HepG2 (cell line): Measurements from ENCODE around the gene ZNF500. TPM values are rescaled to one million over a fixed set of nuclear protein-coding genes. Genes with fewer than 3 reads are reported as not detected.
A peak's percentile ranks its signal among the peaks of the same experiment; 100 is the strongest.

Experiments used
- ATAC-seq: fragments of 200-7000 bp; cut with Tn5 transposase; 3 replicates; pipeline ENCODE4 v1.9.1; 2020; ENCODE audit warnings: mild to moderate bottlenecking, moderate library complexity
- BruUV-seq: library from RNA; stranded (reverse); fragments of 400-500 nt; replicated peaks from 2 replicates; lab custom pipeline; 2021; lab: Mats Ljungman, UMichigan
- CTCF ChIA-PET: fragments of 300-600 bp; formaldehyde crosslinking; extraction: SDS; loops from one replicate; lab custom pipeline; 2021; ENCODE audit warnings: low total read pairs, inconsistent platforms, low intra/inter-chr PET ratio; lab: Yijun Ruan, JAX
- POLR2A ChIA-PET: fragments of 350-600 bp; sonication (Branson Sonifier 250); formaldehyde crosslinking; loops from one replicate; lab custom pipeline; 2020; ENCODE audit warnings: antibody characterized with exemption, inconsistent platforms; lab: Yijun Ruan, JAX
- DNase-seq: peaks from one replicate; pipeline ENCODE4 v3.0.0-alpha.2; 2015; ENCODE audit warnings: low spot score
- FAIRE-seq: peaks from 3 replicates; lab custom pipeline; 2011; peaks lifted over from hg19 to GRCh38; lab: Jason Lieb, UNC
- H2AFZ ChIP-seq: one replicate; pipeline ENCODE4 v1.6.1; 2011; ENCODE audit warnings: low read length, inconsistent platforms
- H3K27ac ChIP-seq: fragments of 300-600 bp; 3 replicates; pipeline ENCODE4 v1.8.0; 2011; ENCODE audit warnings: mixed run types, mild to moderate bottlenecking, mixed read lengths, low read length, inconsistent platforms; ENCODE audit not compliant: insufficient read depth; ENCODE audit errors: extremely low read length
- H3K27me3 ChIP-seq, 2 experiments: fragments of 200-600 bp in 1 of 2; 2 replicates in 1 of 2; 3 replicates in 1 of 2; pipeline versions ENCODE4 v1.6.0 to v1.8.0; 2011; ENCODE audit warnings: low read length in 2 of 2, mild to moderate bottlenecking in 2 of 2, moderate library complexity in 2 of 2, inconsistent platforms in 1 of 2; ENCODE audit not compliant: insufficient read depth in 2 of 2, control insufficient read depth in 1 of 2
- H3K36me3 ChIP-seq, 2 experiments: fragments of 200-600 bp in 1 of 2; replicated peaks in 1 of 2; 2 replicates in 1 of 2; 3 replicates in 1 of 2; pipeline versions ENCODE4 v1.5.1 to v1.8.0; 2011; ENCODE audit warnings: low read length in 2 of 2, inconsistent platforms in 1 of 2; ENCODE audit not compliant: insufficient read depth in 2 of 2, control insufficient read depth in 1 of 2
- H3K4me1 ChIP-seq: 2 replicates; pipeline ENCODE4 v1.5.1; 2012; ENCODE audit warnings: low read length, inconsistent platforms; ENCODE audit not compliant: insufficient read depth
- H3K4me2 ChIP-seq: 2 replicates; pipeline ENCODE4 v1.6.0; 2011; ENCODE audit warnings: low read depth, low read length, inconsistent platforms
- H3K4me3 ChIP-seq, 3 experiments: fragments of 200-600 bp in 1 of 3; sonication (generic), shearing (Covaris generic) in 1 of 3; replicated peaks in 1 of 3; 2 replicates each; pipeline ENCODE4 v1.5.1; 2011 to 2016; ENCODE audit warnings: low read length in 3 of 3, inconsistent platforms in 2 of 3, low read depth in 2 of 3, mild to moderate bottlenecking in 2 of 3, control low read depth in 1 of 3, mixed read lengths in 1 of 3; ENCODE audit not compliant: insufficient read depth in 1 of 3
- H3K79me2 ChIP-seq: one replicate; pipeline ENCODE4 v1.6.1; 2011; ENCODE audit warnings: low read length, inconsistent platforms; ENCODE audit not compliant: insufficient read depth
- H3K9ac ChIP-seq: 2 replicates; pipeline ENCODE4 v1.6.0; 2011; ENCODE audit warnings: mild to moderate bottlenecking, low read depth, low read length, inconsistent platforms; ENCODE audit not compliant: insufficient read depth
- H3K9me3 ChIP-seq: 2 replicates; pipeline ENCODE4 v1.5.1; 2012; ENCODE audit warnings: mild to moderate bottlenecking, low read length
- H4K20me1 ChIP-seq: 2 replicates; pipeline ENCODE4 v1.6.0; 2011; ENCODE audit warnings: inconsistent platforms, mild to moderate bottlenecking, low read length, moderate library complexity; ENCODE audit not compliant: insufficient read depth
- AGO2 ChIP-seq: fragments of 200-400 bp; formaldehyde crosslinking; optimal IDR thresholded peaks from 2 replicates; pipeline ENCODE3; 2017; ENCODE audit warnings: mild to moderate bottlenecking, low read depth, low read length, moderate library complexity
- FIP1L1 ChIP-seq: fragments of 200-400 bp; formaldehyde crosslinking; IDR thresholded peaks from 2 replicates; pipeline ENCODE4 v1.6.1; 2018; ENCODE audit warnings: low read depth, mild to moderate bottlenecking, low read length, moderate library complexity, borderline replicate concordance; ENCODE audit not compliant: insufficient read depth
- HNRNPK ChIP-seq: fragments of 200-400 bp; formaldehyde crosslinking; IDR thresholded peaks from 2 replicates; pipeline ENCODE4 v1.6.1; 2018; ENCODE audit warnings: low read length, low read depth, moderate library complexity, mild to moderate bottlenecking; ENCODE audit not compliant: poor library complexity, severe bottlenecking
- JARID2 ChIP-seq: sonication (generic); formaldehyde crosslinking; IDR thresholded peaks from 2 replicates; pipeline ENCODE4 v1.8.1; 2023; ENCODE audit warnings: missing genetic modification reagents, inconsistent platforms; ENCODE audit not compliant: insufficient replicate concordance
- RBFOX2 ChIP-seq: fragments of 200-400 bp; formaldehyde crosslinking; IDR thresholded peaks from 2 replicates; pipeline ENCODE4 v1.6.1; 2017; ENCODE audit warnings: low read depth, mild to moderate bottlenecking, low read length
- TSC22D2 ChIP-seq: sonication (generic); formaldehyde crosslinking; IDR thresholded peaks from 2 replicates; pipeline ENCODE4 v1.5.1; 2020; ENCODE audit warnings: missing genetic modification reagents, mild to moderate bottlenecking, borderline replicate concordance
- ZBTB3 ChIP-seq: sonication (generic); formaldehyde crosslinking; IDR thresholded peaks from 2 replicates; pipeline ENCODE4 v1.4.0; 2020; ENCODE audit warnings: low read depth, mild to moderate bottlenecking, moderate library complexity, missing genetic modification reagents, borderline replicate concordance
- WGBS: methylation state at CpG from one replicate; pipeline ENCODE4 v1.1.6; 2017; ENCODE audit warnings: low lambda C conversion rate; 5-methylcytosine and 5-hydroxymethylcytosine counted together
- in situ Hi-C: cut with HindIII; loops from 2 replicates; pipeline ENCODE4 v1.10.0; 2017; ENCODE audit warnings: low pct_unique_long_range_greater_than_20kb; ENCODE audit not compliant: extremely low pct_ligation_motif_present
- intact Hi-C: fragments of 100-400 bp; cut with micrococcal nuclease; formaldehyde crosslinking; loops from one replicate; pipeline ENCODE4 v1.10.0; 2022; ENCODE audit not compliant: unreplicated experiment
- polyA plus RNA-seq, 8 experiments: library from polyadenylated mRNA; depleted of rRNA in 3 of 8; stranded (reverse) in 7 of 8; unstranded in 1 of 8; fragments of >200 nt; fragmentation: Illumina TruSeq in 4 of 8; extraction: Trizol in 4 of 8; gene quantifications; 2 replicates each; pipeline versions ENCODE4 v1.2.1 to v1.2.3, GENCODE V29; 2011 to 2016; ENCODE audit warnings: low read depth in 4 of 8, missing spikeins in 1 of 8, mixed read lengths in 1 of 8; ENCODE audit not compliant: insufficient read depth in 1 of 8
- total RNA-seq, 5 experiments: library from RNA; depleted of rRNA; stranded (reverse); fragments of >200 nt; fragmentation: Illumina TruSeq; extraction: Trizol; gene quantifications; 2 replicates each; pipeline ENCODE4 v1.2.3, GENCODE V29; 2016; ENCODE audit warnings: low read depth in 1 of 5
- TF ChIP-seq, protein P1 (sequence below): sonication (generic); formaldehyde crosslinking; IDR thresholded peaks from 2 replicates; pipeline ENCODE4 v1.5.1; 2020; ENCODE audit warnings: missing genetic modification reagents, mild to moderate bottlenecking, borderline replicate concordance
- TF ChIP-seq, protein P2 (sequence below): IDR thresholded peaks from 2 replicates; pipeline ENCODE4 v1.6.1; 2016; ENCODE audit warnings: missing compliant biosample characterization, missing genetic modification reagents, borderline replicate concordance
- TF ChIP-seq, protein P3 (sequence below): sonication (generic); formaldehyde crosslinking; IDR thresholded peaks from 2 replicates; pipeline ENCODE4 v1.8.1; 2022; ENCODE audit warnings: mild to moderate bottlenecking, missing genetic modification reagents

The ZNF500 gene
- total and polyA plus RNA-seq, 2 of the 13 experiments (the other 11 are each of a cell fraction or from before 2014, with no cell fraction given), result 6.1 to 12.2 TPM

DNA sequence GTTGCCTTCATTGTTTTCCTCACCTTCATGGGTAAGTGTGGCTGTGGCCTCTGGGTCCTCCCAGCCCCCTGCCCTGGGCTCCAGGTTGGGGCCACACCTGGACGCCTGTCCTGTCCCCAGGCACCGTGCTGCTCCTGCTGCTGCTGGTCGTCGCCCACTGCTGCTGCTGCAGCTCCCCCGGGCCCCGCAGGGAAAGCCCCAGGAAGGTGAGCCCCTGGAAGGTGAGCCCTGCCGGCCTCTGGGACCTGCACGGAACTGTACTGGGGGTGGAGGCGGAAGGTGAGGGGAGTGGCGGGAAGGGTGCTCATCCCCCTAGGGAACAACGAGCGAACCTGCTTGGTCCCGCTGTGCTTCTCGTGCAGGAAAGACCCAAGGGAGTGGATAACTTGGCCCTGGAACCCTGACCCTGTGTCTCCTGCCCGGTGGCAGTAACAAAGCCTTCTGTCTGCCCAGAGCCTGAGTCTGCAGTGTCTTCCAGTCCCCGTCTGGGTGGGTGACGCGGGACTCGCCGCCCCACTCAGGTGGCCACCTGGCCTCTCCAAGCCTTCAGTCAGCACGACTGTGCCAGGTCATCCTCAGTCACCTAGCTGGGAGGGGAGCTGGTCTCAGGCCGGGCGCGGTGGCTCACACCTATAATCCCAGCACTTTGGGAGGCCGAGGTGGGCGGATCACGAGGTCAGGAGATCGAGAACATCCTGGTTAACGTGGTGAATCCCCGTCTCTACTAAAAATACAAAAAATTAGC, 29.0 kb upstream of the ZNF500 start:
- in situ Hi-C loops (no loop called here), intact Hi-C loops (no loop called here)
- Histone ChIP-seq H3K9me3 (no peaks in the 10 kb centered on the region), H3K79me2 (no peaks in the 10 kb centered on the region), H3K4me3 (no peak overlapping the region), H3K4me1 (peaks cover 26% of the 10 kb centered on the region), H3K36me3 (peaks cover 0 to 8% of the 10 kb centered on the region in 2 experiments; a peak in 2 of 5 replicates), H3K27ac (no peak overlapping the region), H3K9ac (no peak overlapping the region), H4K20me1 (no peaks in the 10 kb centered on the region), H3K4me2 (no peak overlapping the region), H2AFZ (no peak overlapping the region), H3K27me3 (no peaks in the 10 kb centered on the region; a peak in 1 of 5 replicates)
- no peak for DNase-seq
- ChIA-PET POLR2A (no interaction called here), CTCF (no interaction called here)
- TF ChIP-seq, protein P1, sequence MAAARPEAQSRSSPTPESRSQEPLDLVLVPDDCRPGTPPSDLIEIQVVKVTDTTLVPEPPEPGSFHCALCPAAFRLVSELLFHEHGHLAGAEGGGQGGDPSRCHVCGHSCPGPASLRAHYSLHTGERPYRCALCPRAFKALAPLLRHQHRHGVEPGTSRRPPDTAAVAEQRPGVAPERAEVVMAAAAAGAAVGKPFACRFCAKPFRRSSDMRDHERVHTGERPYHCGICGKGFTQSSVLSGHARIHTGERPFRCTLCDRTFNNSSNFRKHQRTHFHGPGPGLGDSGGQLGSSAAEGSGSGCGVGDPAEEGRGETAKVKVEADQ (CRISPR knock-in tag), result no peak
- TF ChIP-seq JARID2 (no peak), RBFOX2 (0 out of 2 replicates have a peak, but pooled peaks have one; percentile 36), TSC22D2 (no peak)
- ATAC-seq, result no peak
- 97% methylated on average over 21 of the region's 30 CpGs for WGBS
- no TSS peak for BruUV-seq
- no peak for FAIRE-seq

DNA sequence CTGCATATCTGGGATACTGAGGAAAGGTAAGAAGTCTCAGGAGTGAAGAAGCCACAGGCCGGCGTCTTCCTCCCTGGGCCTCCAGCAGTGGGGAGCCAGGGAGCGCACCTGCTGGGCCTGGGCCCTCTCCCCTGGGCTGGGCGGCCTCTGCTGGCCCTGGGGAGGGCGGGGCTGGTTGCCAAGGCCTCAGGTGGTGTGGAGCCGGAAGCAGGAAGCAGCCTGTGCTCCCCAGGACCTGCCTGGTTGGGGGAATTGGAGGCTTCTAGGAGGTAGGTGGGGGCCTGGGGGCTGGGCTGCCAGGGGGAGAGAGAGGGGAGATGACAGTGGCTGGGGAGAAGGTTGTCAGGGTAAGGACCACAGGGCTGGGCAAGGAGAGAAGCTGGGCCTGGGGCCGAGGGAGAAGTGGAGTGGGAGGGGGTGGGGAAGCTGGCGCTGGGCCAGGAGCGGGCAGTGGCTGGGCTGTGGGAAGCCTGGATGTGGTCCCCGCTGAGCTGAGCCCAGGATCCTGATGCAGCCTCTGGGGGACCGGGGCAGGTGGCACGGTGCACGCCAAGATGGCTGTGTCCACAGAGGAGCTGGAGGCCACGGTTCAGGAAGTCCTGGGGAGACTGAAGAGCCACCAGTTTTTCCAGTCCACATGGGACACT, 28.3 kb upstream of the ZNF500 start, which contains the start of gene SMIM22:
Gene SMIM22, plus strand, starts transcription at position 189 of the 647 bp plus-strand sequence. Its CDS starts 366 bp downstream, at position 555.
- DNase-seq (no peak), FAIRE-seq (no peak), ATAC-seq (no peak)
- H3K9me3 ChIP-seq, result no peaks in the 10 kb centered on the region
- BruUV-seq, result no TSS peak
- H3K36me3 ChIP-seq, result peaks cover 0 to 8% of the 10 kb centered on the region in 2 experiments; a peak in 2 of 5 replicates
- no peaks in the 10 kb centered on the region for H4K20me1 ChIP-seq
- WGBS, result 96% methylated on average over 12 of the region's 14 CpGs
- in situ Hi-C loops (no loop called here), intact Hi-C loops (no loop called here)
- H2AFZ ChIP-seq, result no peak within 1 kb of the TSS
- ChIA-PET CTCF (no interaction called here), POLR2A (interaction anchor here (1.4 kb wide), 1 partner anchor 7 kb away, joined by 3 read pairs; the partner anchor contains the start of gene ROGDI)
- no peaks in the 10 kb centered on the region for H3K79me2 ChIP-seq
- peaks cover 25% of the 10 kb centered on the region for H3K4me1 ChIP-seq
- H3K9ac ChIP-seq, result no peak within 1 kb of the TSS
- no peak within 1 kb of the TSS for H3K27ac ChIP-seq
- H3K4me2 ChIP-seq, result no peak within 1 kb of the TSS
- no peak within 1 kb of the TSS for H3K4me3 ChIP-seq
- no peaks in the 10 kb centered on the region; a peak in 1 of 5 replicates for H3K27me3 ChIP-seq
- TF ChIP-seq, protein P2, sequence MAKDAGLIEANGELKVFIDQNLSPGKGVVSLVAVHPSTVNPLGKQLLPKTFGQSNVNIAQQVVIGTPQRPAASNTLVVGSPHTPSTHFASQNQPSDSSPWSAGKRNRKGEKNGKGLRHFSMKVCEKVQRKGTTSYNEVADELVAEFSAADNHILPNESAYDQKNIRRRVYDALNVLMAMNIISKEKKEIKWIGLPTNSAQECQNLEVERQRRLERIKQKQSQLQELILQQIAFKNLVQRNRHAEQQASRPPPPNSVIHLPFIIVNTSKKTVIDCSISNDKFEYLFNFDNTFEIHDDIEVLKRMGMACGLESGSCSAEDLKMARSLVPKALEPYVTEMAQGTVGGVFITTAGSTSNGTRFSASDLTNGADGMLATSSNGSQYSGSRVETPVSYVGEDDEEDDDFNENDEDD (CRISPR knock-in tag), result no peak
- TF ChIP-seq AGO2 (peak; percentile 3), ZBTB3 (CRISPR knock-in tag) (no peak), HNRNPK (peak; percentile 27), FIP1L1 (no peak)
- TF ChIP-seq, protein P3, sequence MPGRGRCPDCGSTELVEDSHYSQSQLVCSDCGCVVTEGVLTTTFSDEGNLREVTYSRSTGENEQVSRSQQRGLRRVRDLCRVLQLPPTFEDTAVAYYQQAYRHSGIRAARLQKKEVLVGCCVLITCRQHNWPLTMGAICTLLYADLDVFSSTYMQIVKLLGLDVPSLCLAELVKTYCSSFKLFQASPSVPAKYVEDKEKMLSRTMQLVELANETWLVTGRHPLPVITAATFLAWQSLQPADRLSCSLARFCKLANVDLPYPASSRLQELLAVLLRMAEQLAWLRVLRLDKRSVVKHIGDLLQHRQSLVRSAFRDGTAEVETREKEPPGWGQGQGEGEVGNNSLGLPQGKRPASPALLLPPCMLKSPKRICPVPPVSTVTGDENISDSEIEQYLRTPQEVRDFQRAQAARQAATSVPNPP (CRISPR knock-in tag), result no peak
